Endothelial cell of umbilical vein (primary cell): ENCODE measurements around the gene TLE7. TPM values are rescaled to one million over a fixed set of nuclear protein-coding genes. Genes with fewer than 3 reads are reported as not detected.

Source experiments
- BruUV-seq: library from RNA; stranded (reverse); fragments of 400-500 nt; replicated peaks from 2 replicates; lab custom pipeline; 2021; lab: Mats Ljungman, UMichigan
- CTCF ChIA-PET: fragments of 300-600, 350-600 bp; sonication (Branson Sonifier 250); formaldehyde crosslinking; loops from one replicate; lab custom pipeline; 2021; ENCODE audit warnings: antibody characterized with exemption, inconsistent platforms; lab: Charles Lee
- POLR2A ChIA-PET: fragments of 300-600, 350-600 bp; sonication (Branson Sonifier 250); formaldehyde crosslinking; loops from one replicate; lab custom pipeline; 2021; ENCODE audit warnings: antibody characterized with exemption, inconsistent platforms; lab: Charles Lee
- DNase-seq: peaks from one replicate; pipeline ENCODE4 v3.0.0-alpha.2; 2011; ENCODE audit warnings: low read depth, low spot score
- FAIRE-seq: peaks from 2 replicates; lab custom pipeline; 2011; peaks lifted over from hg19 to GRCh38; lab: Jason Lieb, UNC
- H2AFZ ChIP-seq: 2 replicates; pipeline ENCODE4 v1.6.0; 2012; ENCODE audit warnings: low read depth, low read length, control low read depth, inconsistent platforms
- H3K27ac ChIP-seq: 2 replicates; pipeline ENCODE4 v1.5.1; 2011; ENCODE audit warnings: low read depth, mild to moderate bottlenecking, control low read depth, low read length, moderate library complexity; ENCODE audit not compliant: insufficient read depth
- H3K27me3 ChIP-seq, 2 experiments: 2 replicates each; pipeline versions ENCODE4 v1.6.0 to v1.6.1; 2011; ENCODE audit warnings: low read length in 2 of 2, mixed read lengths in 1 of 2; ENCODE audit not compliant: control insufficient read depth in 2 of 2, insufficient read depth in 2 of 2
- H3K36me3 ChIP-seq, 2 experiments: 2 replicates in 1 of 2; 3 replicates in 1 of 2; pipeline ENCODE4 v1.5.1; 2011; ENCODE audit warnings: low read length in 2 of 2, mild to moderate bottlenecking in 1 of 2, moderate library complexity in 1 of 2; ENCODE audit not compliant: control insufficient read depth in 2 of 2, insufficient read depth in 2 of 2; ENCODE audit errors: extremely low read depth in 1 of 2
- H3K4me1 ChIP-seq: 3 replicates; pipeline ENCODE4 v1.5.1; 2011; ENCODE audit warnings: mild to moderate bottlenecking, low read length; ENCODE audit not compliant: control insufficient read depth, insufficient read depth; ENCODE audit errors: extremely low read depth
- H3K4me2 ChIP-seq: 2 replicates; pipeline ENCODE4 v1.6.1; 2011; ENCODE audit warnings: low read length, control low read depth, mixed read lengths; ENCODE audit not compliant: insufficient read depth
- H3K4me3 ChIP-seq, 3 experiments: fragments of 200-600 bp in 1 of 3; sonication (generic), shearing (Covaris generic) in 1 of 3; replicated peaks in 1 of 3; 2 replicates each; pipeline ENCODE4 v1.5.1; 2011 to 2016; ENCODE audit warnings: control low read depth in 3 of 3, low read length in 3 of 3, mild to moderate bottlenecking in 2 of 3, inconsistent platforms in 1 of 3, low read depth in 1 of 3, moderate library complexity in 1 of 3; ENCODE audit not compliant: insufficient read depth in 1 of 3
- H3K79me2 ChIP-seq: 2 replicates; pipeline ENCODE4 v1.6.0; 2012; ENCODE audit warnings: low read length, inconsistent platforms; ENCODE audit not compliant: control insufficient read depth, insufficient read depth
- H3K9ac ChIP-seq: replicated peaks from 2 replicates; pipeline ENCODE3; 2011; ENCODE audit warnings: low read length, control low read depth; ENCODE audit not compliant: insufficient read depth; ENCODE audit errors: extremely low read depth
- H3K9me1 ChIP-seq: replicated peaks from 3 replicates; pipeline ENCODE4 v1.6.0; 2011; ENCODE audit warnings: mild to moderate bottlenecking, low read length; ENCODE audit not compliant: control insufficient read depth, insufficient read depth; ENCODE audit errors: extremely low read depth
- H3K9me3 ChIP-seq: replicated peaks from 2 replicates; pipeline ENCODE4 v1.5.1; 2012; ENCODE audit warnings: low read length, inconsistent platforms; ENCODE audit not compliant: control insufficient read depth, insufficient read depth
- H4K20me1 ChIP-seq: replicated peaks from 2 replicates; pipeline ENCODE3; 2011; ENCODE audit warnings: mild to moderate bottlenecking, low read length; ENCODE audit not compliant: control insufficient read depth, insufficient read depth; ENCODE audit errors: extremely low read depth
- CTCF ChIP-seq, 2 donors: IDR thresholded peaks; 1 replicate in 1 of 2; 2 replicates in 1 of 2; pipeline ENCODE4 v1.5.1; 2011; ENCODE audit warnings: low read length in 2 of 2, mild to moderate bottlenecking in 2 of 2, moderate library complexity in 2 of 2, control low read depth in 1 of 2, inconsistent platforms in 1 of 2, low read depth in 1 of 2; ENCODE audit not compliant: insufficient read depth in 1 of 2; ENCODE audit errors: extremely low read depth in 1 of 2
- EZH2 ChIP-seq: IDR thresholded peaks from 2 replicates; pipeline ENCODE4 v1.6.1; 2012; ENCODE audit warnings: borderline replicate concordance, low read depth, mild to moderate bottlenecking, moderate library complexity, low read length, inconsistent platforms; ENCODE audit not compliant: severe bottlenecking
- FOS ChIP-seq: IDR thresholded peaks from 2 replicates; pipeline ENCODE4 v1.6.1; 2011; ENCODE audit warnings: mild to moderate bottlenecking, low read length, moderate library complexity, borderline replicate concordance; ENCODE audit not compliant: insufficient read depth
- GATA2 ChIP-seq: IDR thresholded peaks from 2 replicates; pipeline ENCODE4 v1.7.0; 2011; ENCODE audit warnings: low read depth, mild to moderate bottlenecking, moderate library complexity, mixed read lengths, low read length; ENCODE audit not compliant: insufficient read length, insufficient read depth
- JUN ChIP-seq: IDR thresholded peaks from 2 replicates; pipeline ENCODE4 v1.6.1; 2011; ENCODE audit warnings: borderline replicate concordance, low read depth; ENCODE audit not compliant: insufficient read length, insufficient read depth
- MAX ChIP-seq: IDR thresholded peaks from 2 replicates; pipeline ENCODE4 v1.6.1; 2011; ENCODE audit not compliant: insufficient read depth, insufficient read length
- MYC ChIP-seq: IDR thresholded peaks from one replicate; pipeline ENCODE4 v1.6.1; 2011; ENCODE audit warnings: mild to moderate bottlenecking, low read depth, low read length
- POLR2A ChIP-seq: IDR thresholded peaks from 2 replicates; pipeline ENCODE4 v1.6.1; 2012; ENCODE audit warnings: low read depth, mild to moderate bottlenecking, control low read depth, low read length
- POLR2AphosphoS5 ChIP-seq: IDR thresholded peaks from 2 replicates; pipeline ENCODE4 v1.6.1; 2012; ENCODE audit warnings: low read depth, mild to moderate bottlenecking, control low read depth, low read length, moderate library complexity; ENCODE audit not compliant: insufficient read depth
- dilution Hi-C: fragments of 300-500 bp; cut with MboI; formaldehyde crosslinking; loops from one replicate; pipeline ENCODE4 v1.15.0; 2019; ENCODE audit warnings: low sequenced_read_pairs; ENCODE audit not compliant: extremely low pct_ligation_motif_present
- intact Hi-C: fragments of 100-400 bp; cut with micrococcal nuclease; formaldehyde crosslinking; loops from one replicate; pipeline ENCODE4 v1.10.0; 2022
- polyA plus RNA-seq, 4 experiments: library from polyadenylated mRNA; depleted of rRNA in 3 of 4; stranded (reverse) in 3 of 4; unstranded in 1 of 4; fragments of >200 nt; gene quantifications; 2 replicates each; pipeline versions ENCODE4 v1.2.1 to v1.2.3, GENCODE V29; 2011 to 2012; ENCODE audit warnings: missing spikeins in 1 of 4
- total RNA-seq: library from RNA; stranded (reverse); gene quantifications from 2 replicates; pipeline ENCODE4 v1.2.3, GENCODE V29; 2021

The TLE7 gene
- total and polyA plus RNA-seq, 2 donors (not counting 3 experiments of a cell fraction or from before 2014, with no cell fraction given), result not detected

GRCh38 chr16:71461686-71462648 lies 20.1 kb upstream of the TLE7 start, which contains the start of gene ZNF23:
Gene ZNF23 (minus strand): TSS chr16:71462247. CDS start chr16:71456796, 5,451 bp downstream.
- Histone ChIP-seq H3K79me2 (peaks cover 4% of the 10 kb centered on the region), H2AFZ (peak within 1 kb of the TSS; percentile 96), H3K4me1 (peaks cover 15% of the 10 kb centered on the region), H3K9me3 (no peaks in the 10 kb centered on the region), H3K27me3 (no peaks in the 10 kb centered on the region), H3K4me3 (peak within 1 kb of the TSS; percentile 46 to 94 (median 82)), H4K20me1 (no peaks in the 10 kb centered on the region), H3K27ac (peak within 1 kb of the TSS; percentile 57), H3K9ac (peak within 1 kb of the TSS; percentile 84), H3K9me1 (no peaks in the 10 kb centered on the region), H3K36me3 (no peaks in the 10 kb centered on the region), H3K4me2 (peak within 1 kb of the TSS; percentile 84)
- intact Hi-C loops (loop anchor here (1.0 kb wide), 1 partner anchor 22 kb away; no protein-coding TSS in a partner anchor), dilution Hi-C loops (no loop called here)
- POLR2A ChIA-PET, result interaction anchor here (1.3 kb wide), 1 partner anchor 22 kb away, joined by 8 read pairs; no protein-coding TSS in a partner anchor
- DNase-seq, result peak; percentile 76
- CTCF ChIA-PET, result interaction anchor here (0.7 to 1.4 kb wide), 6 partner anchors 17 to 150 kb away, joined by 4 to 9 read pairs (median 4); no protein-coding TSS in a partner anchor
- TSS peak; percentile 74 for BruUV-seq
- no peak for TF ChIP-seq FOS
- TF ChIP-seq CTCF (IDR thresholded peaks at IDR 0.05; ENCODE audit: extremely low read depth in 1 of 2, insufficient read depth in 1 of 2, low read depth in 1 of 2, low read length in 2 of 2), result no peak
- peak; percentile 89 for TF ChIP-seq POLR2A
- TF ChIP-seq POLR2AphosphoS5, result peak; percentile 95
- peak; percentile 10 for TF ChIP-seq MAX
- no peak for TF ChIP-seq MYC
- TF ChIP-seq GATA2, result no peak
- TF ChIP-seq JUN, result no peak
- no peak for TF ChIP-seq EZH2
- peak; percentile 87 for FAIRE-seq
